Prostate gland (tissue), 2 donors: Measurements from ENCODE around the gene FRMPD4. TPM values are rescaled to one million over a fixed set of nuclear protein-coding genes. Genes with fewer than 3 reads are reported as not detected.
A peak's percentile ranks its signal among the peaks of the same experiment; 100 is the strongest.

ENCODE experiments used
- DNase-seq: peaks from one replicate; pipeline ENCODE4 v3.0.0-alpha.2; 2019; ENCODE audit warnings: low spot score
- H3K27ac ChIP-seq, 2 donors: fragments of 200-600 bp; sonication (generic); 2 replicates each; pipeline ENCODE4 v1.5.1; 2017 to 2019
- H3K27me3 ChIP-seq: fragments of 200-600 bp; sonication (generic); replicated peaks from 2 replicates; pipeline ENCODE4 v1.5.1; 2019; ENCODE audit not compliant: insufficient read depth
- H3K36me3 ChIP-seq, 2 donors: fragments of 200-600 bp; sonication (generic); 1 replicate in 1 of 2; 2 replicates in 1 of 2; pipeline versions ENCODE4 v1.5.1 to v1.8.1; 2017 to 2019
- H3K4me1 ChIP-seq: fragments of 200-600 bp; sonication (generic); replicated peaks from 2 replicates; pipeline ENCODE4 v1.5.1; 2019
- H3K4me3 ChIP-seq, 2 donors: fragments of 200-600 bp; sonication (generic); 2 replicates each; pipeline ENCODE4 v1.5.1; 2017 to 2019
- H3K9me3 ChIP-seq: fragments of 200-600 bp; sonication (generic); 2 replicates; pipeline ENCODE4 v1.5.1; 2017
- POLR2A ChIP-seq: fragments of 450-650 bp; IDR thresholded peaks from one replicate; pipeline ENCODE4 v1.6.1; 2016; ENCODE audit warnings: antibody characterized with exemption, mild to moderate bottlenecking
- POLR2AphosphoS5 ChIP-seq: sonication (generic); formaldehyde crosslinking; IDR thresholded peaks from one replicate; pipeline ENCODE4 v1.6.1; 2017; ENCODE audit warnings: antibody characterized with exemption
- WGBS: methylation state at CpG from one replicate; pipeline ENCODE4 v1.1.5; 2018; 5-methylcytosine and 5-hydroxymethylcytosine counted together
- intact Hi-C: fragments of 100-400 bp; cut with DNase I; formaldehyde crosslinking; loops from one replicate; pipeline ENCODE4 v1.14.2; 2022
- total RNA-seq, 2 donors: library from RNA; depleted of rRNA; stranded (reverse); fragments of >200 nt; gene quantifications; one replicate each; pipeline ENCODE4 v1.1.0, GENCODE V29; 2016
- TF ChIP-seq, protein P1 (sequence below), 4 experiments: fragments of 200-600 bp in 2 of 4; fragments of 450-650 bp in 2 of 4; sonication (generic) in 2 of 4; IDR thresholded peaks; 1 replicate in 3 of 4; 2 replicates in 1 of 4; pipeline ENCODE4 v1.5.1; 2016 to 2019; ENCODE audit warnings: antibody characterized with exemption in 4 of 4, mild to moderate bottlenecking in 2 of 4, moderate library complexity in 2 of 4

Gene FRMPD4
- total RNA-seq, 2 donors from 2014 or later, result 0.09 to 1.2 TPM

DNA sequence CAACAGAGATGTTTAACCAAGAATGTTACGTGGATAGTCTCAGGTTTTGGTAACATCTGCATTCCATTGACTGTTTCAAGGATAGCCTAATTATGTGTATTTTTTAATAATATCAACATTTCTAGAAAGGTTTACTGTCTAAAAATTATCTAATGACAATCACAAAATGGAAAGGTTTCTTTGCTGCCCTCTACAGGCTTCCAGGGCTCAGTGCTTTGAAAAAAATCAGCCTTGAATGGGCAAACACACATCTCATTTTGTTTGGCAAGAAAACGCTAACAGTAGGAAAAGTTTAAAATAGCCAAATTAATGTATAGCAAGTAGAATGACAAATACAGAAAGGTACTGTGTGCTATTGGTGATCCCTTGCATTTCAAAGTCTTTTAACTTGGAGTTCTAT, 429.6 kb downstream of the FRMPD4 start:
- intact Hi-C loops, result loop anchor here (5.0 kb wide), 1 partner anchor 486 kb away; no protein-coding TSS in a partner anchor
- H3K36me3 ChIP-seq, result no peaks in the 10 kb centered on the region
- no peak for DNase-seq
- no peak overlapping the region for H3K27ac ChIP-seq
- H3K9me3 ChIP-seq, result no peaks in the 10 kb centered on the region
- no peak for TF ChIP-seq POLR2A
- TF ChIP-seq, protein P1, sequence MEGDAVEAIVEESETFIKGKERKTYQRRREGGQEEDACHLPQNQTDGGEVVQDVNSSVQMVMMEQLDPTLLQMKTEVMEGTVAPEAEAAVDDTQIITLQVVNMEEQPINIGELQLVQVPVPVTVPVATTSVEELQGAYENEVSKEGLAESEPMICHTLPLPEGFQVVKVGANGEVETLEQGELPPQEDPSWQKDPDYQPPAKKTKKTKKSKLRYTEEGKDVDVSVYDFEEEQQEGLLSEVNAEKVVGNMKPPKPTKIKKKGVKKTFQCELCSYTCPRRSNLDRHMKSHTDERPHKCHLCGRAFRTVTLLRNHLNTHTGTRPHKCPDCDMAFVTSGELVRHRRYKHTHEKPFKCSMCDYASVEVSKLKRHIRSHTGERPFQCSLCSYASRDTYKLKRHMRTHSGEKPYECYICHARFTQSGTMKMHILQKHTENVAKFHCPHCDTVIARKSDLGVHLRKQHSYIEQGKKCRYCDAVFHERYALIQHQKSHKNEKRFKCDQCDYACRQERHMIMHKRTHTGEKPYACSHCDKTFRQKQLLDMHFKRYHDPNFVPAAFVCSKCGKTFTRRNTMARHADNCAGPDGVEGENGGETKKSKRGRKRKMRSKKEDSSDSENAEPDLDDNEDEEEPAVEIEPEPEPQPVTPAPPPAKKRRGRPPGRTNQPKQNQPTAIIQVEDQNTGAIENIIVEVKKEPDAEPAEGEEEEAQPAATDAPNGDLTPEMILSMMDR (IDR thresholded peaks at IDR 0.05), result peak in 2 of 4 experiments; percentile 25 to 28
- H3K4me3 ChIP-seq, result no peak overlapping the region
- H3K4me1 ChIP-seq, result no peaks in the 10 kb centered on the region
- no peaks in the 10 kb centered on the region for H3K27me3 ChIP-seq
- WGBS, result 51% methylated on average over 2 of the region's 2 CpGs

DNA sequence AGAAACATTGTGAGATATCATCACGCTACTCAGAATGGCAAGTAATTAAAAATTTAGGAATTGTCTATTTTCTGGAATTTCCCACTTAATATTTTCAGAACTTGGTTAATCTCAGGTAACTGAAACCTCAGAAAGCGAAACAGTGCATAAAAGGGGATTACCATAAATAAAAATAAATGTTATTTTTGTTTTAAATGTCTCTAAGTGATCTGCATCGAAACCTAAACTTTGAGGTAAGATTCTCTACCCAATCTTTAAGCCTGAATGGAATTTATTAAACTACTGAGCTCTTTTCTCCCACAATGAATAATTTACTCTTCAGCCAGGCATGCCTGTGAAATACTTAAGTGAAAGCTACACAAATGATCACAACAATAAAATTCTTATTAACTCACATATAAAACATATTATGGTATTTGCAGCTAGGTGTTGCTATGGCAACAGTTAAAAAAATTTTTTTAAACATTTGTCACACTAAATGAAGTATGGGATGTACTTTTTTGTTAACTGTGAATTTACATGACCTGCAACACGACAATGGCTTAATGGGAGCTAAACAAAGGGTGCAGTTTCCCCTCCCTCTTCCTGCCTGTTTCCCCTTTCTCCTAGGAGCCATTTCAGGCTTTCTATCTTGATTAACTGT, 432.7 kb downstream of the FRMPD4 start:
- intact Hi-C loops, result no loop called here
- Histone ChIP-seq H3K9me3 (no peaks in the 10 kb centered on the region), H3K27ac (no peak overlapping the region), H3K27me3 (no peaks in the 10 kb centered on the region), H3K36me3 (no peaks in the 10 kb centered on the region), H3K4me3 (no peak overlapping the region), H3K4me1 (no peaks in the 10 kb centered on the region)
- no peak for DNase-seq
- no peak for TF ChIP-seq POLR2AphosphoS5
- TF ChIP-seq, protein P1 (IDR thresholded peaks at IDR 0.05), result no peak
- TF ChIP-seq POLR2A, result no peak
- WGBS, result 57% methylated on average over 4 of the region's 4 CpGs

DNA sequence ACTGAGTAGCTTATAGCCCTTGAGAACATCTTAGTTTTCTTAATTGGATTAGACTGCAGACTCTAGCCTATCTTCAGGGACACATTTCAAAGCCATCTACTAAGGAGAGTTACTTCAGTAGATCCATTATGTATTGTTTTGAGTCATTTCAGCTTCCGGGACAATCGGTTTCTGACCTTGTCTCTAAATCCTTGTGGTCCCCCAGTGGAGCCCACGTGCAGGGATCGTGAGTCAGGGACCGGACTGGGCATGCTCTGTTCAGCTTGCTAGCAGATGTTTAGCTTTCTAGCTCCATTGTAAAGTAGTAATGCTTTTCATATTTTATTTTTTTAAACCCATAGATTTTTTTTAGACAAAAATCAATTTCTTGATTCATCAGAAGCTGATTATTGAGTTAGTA, 441.0 kb downstream of the FRMPD4 start:
- 95% methylated on average over 5 of the region's 5 CpGs for WGBS
- Histone ChIP-seq H3K4me3 (no peak overlapping the region), H3K27me3 (no peaks in the 10 kb centered on the region), H3K4me1 (no peaks in the 10 kb centered on the region), H3K27ac (no peak overlapping the region), H3K36me3 (no peaks in the 10 kb centered on the region), H3K9me3 (no peaks in the 10 kb centered on the region)
- no peak for TF ChIP-seq POLR2A
- intact Hi-C loops, result no loop called here
- no peak for DNase-seq

DNA sequence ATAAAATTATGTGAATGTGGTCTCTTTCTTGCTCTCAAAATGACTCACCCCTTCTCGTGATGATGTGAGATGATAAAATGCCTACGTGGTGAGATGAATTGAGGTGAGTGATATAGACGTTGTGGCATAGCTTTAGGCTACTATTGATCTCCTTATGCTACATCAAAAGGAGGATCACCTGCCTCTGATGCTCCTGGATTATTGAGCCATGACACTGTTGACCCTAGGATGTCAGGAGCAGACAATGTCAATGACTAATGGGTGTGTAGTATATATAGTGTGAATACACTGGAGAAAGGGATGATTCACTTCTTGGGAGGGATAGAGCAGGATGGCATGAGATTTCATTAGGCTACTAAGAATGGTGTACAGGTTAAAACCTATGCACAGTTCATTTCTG, 442.3 kb downstream of the FRMPD4 start:
- H3K4me3 ChIP-seq, result no peak overlapping the region
- no peaks in the 10 kb centered on the region for H3K9me3 ChIP-seq
- no peak for DNase-seq
- intact Hi-C loops, result no loop called here
- no peak for TF ChIP-seq POLR2AphosphoS5
- no peak for TF ChIP-seq POLR2A
- TF ChIP-seq, protein P1 (IDR thresholded peaks at IDR 0.05), result no peak
- 53% methylated on average over 3 of the region's 3 CpGs for WGBS
- H3K4me1 ChIP-seq, result no peaks in the 10 kb centered on the region
- no peaks in the 10 kb centered on the region for H3K36me3 ChIP-seq
- no peaks in the 10 kb centered on the region for H3K27me3 ChIP-seq
- H3K27ac ChIP-seq, result no peak overlapping the region

DNA sequence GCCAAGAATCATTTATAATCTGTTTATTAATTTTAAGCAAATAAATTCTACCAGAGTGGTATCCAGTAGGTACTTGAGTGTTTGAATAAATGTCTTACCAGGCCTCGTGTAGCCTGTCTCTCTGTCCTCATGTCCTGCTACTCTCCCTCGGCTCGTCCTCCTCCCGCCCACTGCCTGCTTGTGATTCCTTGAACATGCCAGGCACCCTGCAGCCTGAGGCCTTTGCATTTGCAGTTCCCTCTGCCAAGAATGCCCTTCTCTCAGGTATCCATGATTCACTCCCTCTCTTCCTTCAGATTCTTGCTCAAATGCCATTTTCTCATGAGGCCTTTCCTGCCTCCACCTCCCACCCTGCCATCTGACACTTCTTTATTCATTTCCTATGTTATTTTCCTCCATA, 443.3 kb downstream of the FRMPD4 start:
- TF ChIP-seq POLR2A, result no peak
- TF ChIP-seq, protein P1 (IDR thresholded peaks at IDR 0.05), result no peak
- Histone ChIP-seq H3K27me3 (no peaks in the 10 kb centered on the region), H3K9me3 (no peaks in the 10 kb centered on the region), H3K4me3 (no peak overlapping the region), H3K36me3 (no peaks in the 10 kb centered on the region), H3K27ac (no peak overlapping the region), H3K4me1 (no peaks in the 10 kb centered on the region)
- WGBS, result 87% methylated on average over 4 of the region's 4 CpGs
- intact Hi-C loops, result no loop called here
- no peak for DNase-seq
